IPS-15b (cell line): Measurements from ENCODE around the gene PACS1.

Experiments used
- H3K27me3 ChIP-seq: one replicate; pipeline ENCODE4 v1.6.1; 2013; ENCODE audit warnings: low read length; ENCODE audit not compliant: control insufficient read depth, insufficient read depth
- H3K36me3 ChIP-seq: one replicate; pipeline ENCODE4 v1.6.1; 2013; ENCODE audit warnings: low read length; ENCODE audit not compliant: control insufficient read depth, insufficient read depth
- H3K4me1 ChIP-seq: one replicate; pipeline ENCODE4 v1.6.1; 2013; ENCODE audit warnings: mild to moderate bottlenecking, low read length; ENCODE audit not compliant: control insufficient read depth, insufficient read depth
- H3K4me3 ChIP-seq: one replicate; pipeline ENCODE4 v1.5.1; 2013; ENCODE audit warnings: low read depth, low read length
- H3K9ac ChIP-seq: one replicate; pipeline ENCODE4 v1.6.1; 2013; ENCODE audit warnings: low read depth, mild to moderate bottlenecking, low read length
- H3K9me3 ChIP-seq: one replicate; pipeline ENCODE4 v1.6.1; 2013; ENCODE audit warnings: mild to moderate bottlenecking, low read length; ENCODE audit not compliant: control insufficient read depth, insufficient read depth

The PACS1 gene

GRCh38 chr11:66225066-66225465, 155.0 kb downstream of the PACS1 start:
- no peak overlapping the region for H3K9ac ChIP-seq
- H3K9me3 ChIP-seq: no peaks in the 10 kb centered on the region
- peaks cover 5% of the 10 kb centered on the region for H3K36me3 ChIP-seq
- peaks cover 5% of the 10 kb centered on the region for H3K4me1 ChIP-seq
- no peaks in the 10 kb centered on the region for H3K27me3 ChIP-seq
- H3K4me3 ChIP-seq: no peak overlapping the region

DNA sequence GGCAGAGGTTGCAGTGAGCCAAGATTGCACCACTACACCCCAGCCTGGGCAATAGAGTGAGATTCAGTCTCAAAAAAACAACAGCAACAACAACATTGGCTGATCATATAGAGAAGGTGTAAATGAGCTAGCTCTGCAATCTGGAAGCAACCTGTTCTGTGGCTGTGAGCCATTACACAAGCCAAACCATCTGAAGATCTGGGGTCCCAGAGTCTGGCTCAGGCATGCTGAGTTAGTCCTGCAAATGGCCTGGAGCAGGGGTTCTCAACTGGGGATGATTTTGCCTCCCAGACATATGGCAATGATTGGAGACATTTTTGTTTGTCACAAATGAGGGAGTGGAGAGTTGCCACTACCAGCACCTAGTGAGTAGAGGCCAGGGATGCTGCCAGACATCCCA, 156.0 kb downstream of the PACS1 start:
- peaks cover 4% of the 10 kb centered on the region for H3K36me3 ChIP-seq
- no peaks in the 10 kb centered on the region for H3K9me3 ChIP-seq
- H3K4me1 ChIP-seq: peaks cover 5% of the 10 kb centered on the region
- H3K4me3 ChIP-seq: no peak overlapping the region
- no peak overlapping the region for H3K9ac ChIP-seq
- no peaks in the 10 kb centered on the region for H3K27me3 ChIP-seq

DNA sequence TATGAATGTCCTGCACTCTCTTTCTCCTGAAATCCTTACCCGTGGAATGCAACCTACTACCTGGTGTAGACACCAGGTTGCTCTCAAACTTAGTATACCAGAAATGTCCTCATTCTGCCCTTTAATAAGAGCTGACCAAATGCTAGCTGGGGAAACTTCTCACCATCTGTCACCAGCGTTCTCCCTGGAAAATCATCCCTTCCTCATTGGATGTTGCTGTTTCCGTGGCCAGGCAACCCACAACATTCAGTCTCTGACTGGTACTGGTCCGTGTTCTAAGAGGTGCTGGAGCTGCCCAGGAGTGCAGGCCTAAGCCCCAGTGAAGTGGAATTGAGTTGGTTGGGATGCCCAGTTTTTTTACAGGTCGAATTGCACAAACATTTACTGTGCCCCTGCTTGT, 157.6 kb downstream of the PACS1 start:
- Histone ChIP-seq H3K4me3 (no peak overlapping the region), H3K4me1 (peaks cover 2% of the 10 kb centered on the region), H3K36me3 (peaks cover 4% of the 10 kb centered on the region), H3K9me3 (no peaks in the 10 kb centered on the region), H3K27me3 (no peaks in the 10 kb centered on the region), H3K9ac (no peak overlapping the region)

DNA sequence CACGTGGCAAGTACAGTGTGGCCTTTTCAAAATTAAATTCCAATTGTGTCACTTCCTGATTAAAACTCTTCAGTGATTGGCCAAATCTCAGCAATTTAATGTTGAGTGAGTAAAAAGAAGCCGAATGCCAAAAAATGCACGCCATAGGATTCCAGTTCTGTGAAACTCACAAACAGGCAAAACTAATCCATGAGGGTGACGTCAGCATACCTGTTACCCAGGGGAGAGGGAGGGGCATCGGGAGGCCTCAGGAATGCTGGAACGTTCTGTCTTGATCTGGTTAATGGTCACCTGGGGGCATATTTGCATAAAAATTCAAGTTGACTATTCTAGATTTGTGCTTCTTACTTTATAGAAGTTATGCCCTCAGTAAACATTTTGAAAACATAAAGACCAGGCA, 158.4 kb downstream of the PACS1 start:
- H3K4me1 ChIP-seq: peaks cover 2% of the 10 kb centered on the region
- H3K9me3 ChIP-seq: no peaks in the 10 kb centered on the region
- H3K36me3 ChIP-seq: peaks cover 4% of the 10 kb centered on the region
- H3K27me3 ChIP-seq: no peaks in the 10 kb centered on the region
- no peak overlapping the region for H3K4me3 ChIP-seq
- no peak overlapping the region for H3K9ac ChIP-seq

- H3K4me1 ChIP-seq: peaks cover 2% of the 10 kb centered on the region
- peaks cover 7% of the 10 kb centered on the region for H3K36me3 ChIP-seq
- H3K9ac ChIP-seq: no peak overlapping the region
- no peak overlapping the region for H3K4me3 ChIP-seq
- H3K9me3 ChIP-seq: no peaks in the 10 kb centered on the region
- H3K27me3 ChIP-seq: no peaks in the 10 kb centered on the region
These were observed 160.1 kb downstream of the PACS1 start for GRCh38 chr11:66230156-66230555.

- Histone ChIP-seq H3K4me3 (no peak overlapping the region), H3K36me3 (peaks cover 7% of the 10 kb centered on the region), H3K9me3 (no peaks in the 10 kb centered on the region), H3K9ac (no peak overlapping the region), H3K4me1 (peaks cover 2% of the 10 kb centered on the region), H3K27me3 (no peaks in the 10 kb centered on the region)
These were observed 160.9 kb downstream of the PACS1 start for GRCh38 chr11:66230978-66231377.

- Histone ChIP-seq H3K27me3 (no peaks in the 10 kb centered on the region), H3K4me1 (peaks cover 2% of the 10 kb centered on the region), H3K36me3 (peaks cover 7% of the 10 kb centered on the region), H3K9me3 (no peaks in the 10 kb centered on the region), H3K4me3 (no peak overlapping the region), H3K9ac (no peak overlapping the region)
These were observed 161.5 kb downstream of the PACS1 start for GRCh38 chr11:66231561-66231960.

DNA sequence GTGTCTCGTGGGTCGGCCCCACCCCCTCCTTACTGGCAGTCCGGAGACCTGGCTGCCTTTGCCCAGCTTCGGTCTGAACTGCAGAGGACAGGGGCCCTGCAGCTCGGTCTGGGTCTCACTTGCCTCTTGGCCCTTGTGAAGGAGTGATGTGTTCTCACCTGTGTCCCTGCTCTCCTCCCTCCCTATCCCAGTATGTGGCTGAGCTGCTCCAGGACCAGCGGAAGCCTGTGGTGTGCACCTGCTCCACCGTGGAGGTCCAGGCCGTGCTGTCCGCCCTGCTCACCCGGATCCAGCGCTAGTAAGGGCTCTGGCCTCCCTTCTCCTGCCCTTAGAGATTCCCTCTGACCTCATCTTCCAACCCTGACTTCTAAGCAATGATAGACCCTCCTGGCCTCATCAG, 162.7 kb downstream of the PACS1 start:
- Histone ChIP-seq H3K4me1 (peaks cover 2% of the 10 kb centered on the region), H3K9ac (no peak overlapping the region), H3K9me3 (no peaks in the 10 kb centered on the region), H3K27me3 (no peaks in the 10 kb centered on the region), H3K4me3 (no peak overlapping the region), H3K36me3 (peaks cover 7% of the 10 kb centered on the region)

- Histone ChIP-seq H3K9ac (no peak overlapping the region), H3K9me3 (no peaks in the 10 kb centered on the region), H3K4me1 (peaks cover 2% of the 10 kb centered on the region), H3K4me3 (no peak overlapping the region), H3K27me3 (no peaks in the 10 kb centered on the region), H3K36me3 (peaks cover 7% of the 10 kb centered on the region)
These were observed 163.2 kb downstream of the PACS1 start for GRCh38 chr11:66233301-66233700.

- no peaks in the 10 kb centered on the region for H3K27me3 ChIP-seq
- H3K4me1 ChIP-seq: no peaks in the 10 kb centered on the region
- H3K9ac ChIP-seq: no peak overlapping the region
- H3K4me3 ChIP-seq: no peak overlapping the region
- H3K36me3 ChIP-seq: peaks cover 7% of the 10 kb centered on the region
- no peaks in the 10 kb centered on the region for H3K9me3 ChIP-seq
These were observed 165.1 kb downstream of the PACS1 start for GRCh38 chr11:66235141-66235540.

DNA sequence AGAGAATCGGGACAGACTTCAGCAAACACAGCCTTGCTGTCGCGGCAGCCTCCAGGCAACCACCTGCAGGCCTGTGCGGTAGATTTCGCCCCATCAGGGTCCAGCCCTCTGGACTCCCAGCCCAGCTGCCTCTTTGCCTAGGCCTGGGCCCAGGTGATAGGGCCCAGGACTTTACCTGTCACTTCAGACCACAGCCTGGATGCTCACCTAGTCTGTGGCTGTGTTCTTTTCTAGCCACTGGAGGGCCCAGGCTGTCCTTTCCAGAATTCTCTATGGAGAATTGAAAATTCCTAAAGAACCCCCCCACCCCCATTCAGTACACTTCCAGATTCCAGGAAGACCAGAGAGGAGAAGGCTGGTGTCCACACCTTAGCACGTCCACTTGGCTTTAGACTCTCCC, 167.8 kb downstream of the PACS1 start:
- H3K27me3 ChIP-seq: no peaks in the 10 kb centered on the region
- no peak overlapping the region for H3K9ac ChIP-seq
- H3K36me3 ChIP-seq: peaks cover 11% of the 10 kb centered on the region
- H3K4me3 ChIP-seq: no peak overlapping the region
- no peaks in the 10 kb centered on the region for H3K4me1 ChIP-seq
- H3K9me3 ChIP-seq: no peaks in the 10 kb centered on the region

- Histone ChIP-seq H3K36me3 (peaks cover 11% of the 10 kb centered on the region), H3K4me3 (no peak overlapping the region), H3K9me3 (no peaks in the 10 kb centered on the region), H3K27me3 (no peaks in the 10 kb centered on the region), H3K4me1 (no peaks in the 10 kb centered on the region), H3K9ac (no peak overlapping the region)
These were observed 168.8 kb downstream of the PACS1 start for GRCh38 chr11:66238786-66239413.
